H1 (cell line): ENCODE data around the gene TTC22. TPM values are rescaled to one million over a fixed set of nuclear protein-coding genes. Genes with fewer than 3 reads are reported as not detected.

Experiments
- CTCF ChIA-PET: fragments of 300-600 bp; sonication (Branson Sonifier 250); formaldehyde crosslinking; loops from one replicate; lab custom pipeline; 2021; ENCODE audit not compliant: partially characterized antibody; lab: Charles Lee
- POLR2A ChIA-PET: fragments of 300-600 bp; sonication (Branson Sonifier 250); formaldehyde crosslinking; loops from one replicate; lab custom pipeline; 2021; ENCODE audit warnings: inconsistent platforms; ENCODE audit not compliant: partially characterized antibody; lab: Charles Lee
- DNase-seq, 2 experiments: peaks; one replicate each; pipeline versions ENCODE4 v3.0.0 to v3.0.0-alpha.2; 2010 to 2022; ENCODE audit warnings: low spot score in 2 of 2, low read depth in 1 of 2, mixed read lengths in 1 of 2
- FAIRE-seq: peaks from 2 replicates; lab custom pipeline; 2011; peaks lifted over from hg19 to GRCh38; lab: Jason Lieb, UNC
- H2AFZ ChIP-seq: 2 replicates; pipeline ENCODE4 v1.8.1; 2012; ENCODE audit warnings: low read length, inconsistent platforms
- H2AK5ac ChIP-seq: 2 replicates; pipeline ENCODE4 v1.6.1; 2013; ENCODE audit warnings: low read depth, low read length
- H2BK120ac ChIP-seq: replicated peaks from 2 replicates; pipeline ENCODE3; 2013; ENCODE audit warnings: low read depth, low read length, inconsistent platforms
- H2BK12ac ChIP-seq: 2 replicates; pipeline ENCODE4 v1.6.1; 2013; ENCODE audit warnings: low read depth, low read length
- H2BK15ac ChIP-seq: 2 replicates; pipeline ENCODE4 v1.6.1; 2013; ENCODE audit warnings: low read length
- H2BK20ac ChIP-seq: 2 replicates; pipeline ENCODE4 v1.6.1; 2013; ENCODE audit warnings: low read length
- H2BK5ac ChIP-seq: 2 replicates; pipeline ENCODE4 v1.6.1; 2013; ENCODE audit warnings: low read depth, low read length
- H3K14ac ChIP-seq: 2 replicates; pipeline ENCODE4 v1.6.1; 2013; ENCODE audit warnings: inconsistent platforms; ENCODE audit not compliant: insufficient read length
- H3K18ac ChIP-seq: 2 replicates; pipeline ENCODE4 v1.6.1; 2013; ENCODE audit warnings: low read length; ENCODE audit errors: extremely low read depth
- H3K23ac ChIP-seq: 2 replicates; pipeline ENCODE4 v1.6.1; 2013; ENCODE audit warnings: inconsistent platforms; ENCODE audit not compliant: insufficient read length
- H3K23me2 ChIP-seq: 2 replicates; pipeline ENCODE4 v1.6.1; 2013; ENCODE audit warnings: low read depth, low read length
- H3K27ac ChIP-seq: 2 replicates; pipeline ENCODE4 v1.6.1; 2011; ENCODE audit warnings: low read depth, low read length, inconsistent platforms
- H3K27me3 ChIP-seq, 4 experiments: replicated peaks in 1 of 4; 1 replicate in 1 of 4; 2 replicates in 3 of 4; pipeline versions ENCODE4 v1.6.1 to v1.8.1; 2011 to 2013; ENCODE audit warnings: low read length in 3 of 4, mild to moderate bottlenecking in 3 of 4, inconsistent platforms in 2 of 4, mixed read lengths in 2 of 4, moderate library complexity in 1 of 4; ENCODE audit not compliant: control insufficient read depth in 3 of 4, insufficient read depth in 3 of 4; ENCODE audit errors: extremely low read depth in 1 of 4
- H3K36me3 ChIP-seq, 4 experiments: 2 replicates each; pipeline versions ENCODE4 v1.6.1 to v1.8.1; 2011 to 2013; ENCODE audit warnings: mild to moderate bottlenecking in 4 of 4, low read length in 3 of 4, moderate library complexity in 2 of 4, control low read depth in 1 of 4, inconsistent platforms in 1 of 4; ENCODE audit not compliant: insufficient read depth in 4 of 4, control insufficient read depth in 2 of 4
- H3K4ac ChIP-seq: replicated peaks from 2 replicates; pipeline ENCODE3; 2013; ENCODE audit warnings: low read length, low read depth, mixed read lengths, inconsistent platforms; ENCODE audit not compliant: insufficient read length
- H3K4me1 ChIP-seq, 4 experiments: replicated peaks in 1 of 4; 1 replicate in 1 of 4; 2 replicates in 3 of 4; pipeline versions ENCODE4 v1.6.1 to v1.8.1; 2011 to 2013; ENCODE audit warnings: low read length in 3 of 4, inconsistent platforms in 2 of 4, mixed read lengths in 1 of 4; ENCODE audit not compliant: insufficient read depth in 4 of 4, control insufficient read depth in 3 of 4
- H3K4me2 ChIP-seq, 2 experiments: 2 replicates each; pipeline versions ENCODE4 v1.6.1 to v1.8.1; 2011 to 2013; ENCODE audit warnings: low read depth in 2 of 2, low read length in 2 of 2, control low read depth in 1 of 2, inconsistent platforms in 1 of 2, mild to moderate bottlenecking in 1 of 2; ENCODE audit not compliant: insufficient read depth in 1 of 2
- H3K4me3 ChIP-seq, 4 experiments: fragments of 200-600, 300-600 bp in 1 of 4; sonication (generic), shearing (Covaris generic), sonication (Bioruptor Twin) in 1 of 4; 2 replicates each; pipeline versions ENCODE4 v1.5.1 to v1.8.1; 2011 to 2016; ENCODE audit warnings: low read length in 4 of 4, low read depth in 3 of 4, control low read depth in 2 of 4, inconsistent platforms in 2 of 4, mild to moderate bottlenecking in 2 of 4, mixed read lengths in 1 of 4, moderate library complexity in 1 of 4; ENCODE audit not compliant: insufficient read depth in 2 of 4; ENCODE audit errors: extremely low read depth in 1 of 4
- H3K56ac ChIP-seq: replicated peaks from 2 replicates; pipeline ENCODE3; 2013; ENCODE audit warnings: low read depth, mild to moderate bottlenecking, mixed read lengths, low read length, inconsistent platforms; ENCODE audit not compliant: insufficient read length
- H3K79me1 ChIP-seq: 2 replicates; pipeline ENCODE4 v1.6.1; 2013; ENCODE audit warnings: low read depth, low read length, control low read depth
- H3K79me2 ChIP-seq, 2 experiments: 2 replicates each; pipeline versions ENCODE4 v1.6.1 to v1.8.1; 2012 to 2013; ENCODE audit warnings: low read length in 2 of 2, mild to moderate bottlenecking in 2 of 2, inconsistent platforms in 1 of 2; ENCODE audit not compliant: insufficient read depth in 2 of 2, control insufficient read depth in 1 of 2
- H3K9ac ChIP-seq, 4 experiments: replicated peaks in 1 of 4; 1 replicate in 1 of 4; 2 replicates in 3 of 4; pipeline versions ENCODE4 v1.6.1 to v1.8.1; 2011 to 2013; ENCODE audit warnings: low read depth in 3 of 4, low read length in 3 of 4, control low read depth in 2 of 4, mild to moderate bottlenecking in 2 of 4, moderate library complexity in 2 of 4, inconsistent platforms in 1 of 4; ENCODE audit errors: extremely low read depth in 1 of 4
- H3K9me3 ChIP-seq, 2 experiments: 2 replicates each; pipeline versions ENCODE4 v1.6.1 to v1.8.1; 2012 to 2013; ENCODE audit warnings: mild to moderate bottlenecking in 2 of 2, moderate library complexity in 2 of 2, control low read depth in 1 of 2, inconsistent platforms in 1 of 2, low read depth in 1 of 2, low read length in 1 of 2, mixed read lengths in 1 of 2; ENCODE audit not compliant: insufficient read depth in 2 of 2
- H4K20me1 ChIP-seq, 2 experiments: replicated peaks in 1 of 2; 2 replicates each; pipeline versions ENCODE3 to v1.8.1; 2011 to 2013; ENCODE audit warnings: inconsistent platforms in 2 of 2, low read length in 2 of 2, mild to moderate bottlenecking in 1 of 2; ENCODE audit not compliant: insufficient read depth in 2 of 2, control insufficient read depth in 1 of 2
- H4K5ac ChIP-seq: 2 replicates; pipeline ENCODE4 v1.6.1; 2013; ENCODE audit warnings: low read length, low read depth, mixed read lengths, inconsistent platforms; ENCODE audit not compliant: insufficient read length
- H4K8ac ChIP-seq: 2 replicates; pipeline ENCODE4 v1.8.0; 2013; ENCODE audit warnings: mild to moderate bottlenecking, moderate library complexity, low read length, inconsistent platforms; ENCODE audit not compliant: insufficient read depth; ENCODE audit errors: extremely low read depth
- H4K91ac ChIP-seq: replicated peaks from 2 replicates; pipeline ENCODE3; 2013; ENCODE audit warnings: low read length, mixed read lengths, inconsistent platforms; ENCODE audit not compliant: insufficient read length
- ASH2L ChIP-seq: fragments of 200-600, 300-600 bp; sonication (generic); IDR thresholded peaks from one replicate; pipeline ENCODE4 v1.7.1; 2017; ENCODE audit warnings: low read length
- CBX5 ChIP-seq: fragments of 300-800, 300-1000 bp; sonication (generic); IDR thresholded peaks from 2 replicates; pipeline ENCODE4 v1.7.1; 2016; ENCODE audit warnings: antibody characterized with exemption, low read length, low read depth
- CEBPB ChIP-seq: IDR thresholded peaks from 2 replicates; pipeline ENCODE4 v1.6.1; 2012; ENCODE audit warnings: low read depth, low read length
- CHD2 ChIP-seq: IDR thresholded peaks from 2 replicates; pipeline ENCODE4 v1.6.1; 2012; ENCODE audit warnings: low read length, improper control_type of control experiment
- E2F6 ChIP-seq: IDR thresholded peaks from 2 replicates; pipeline ENCODE4 v1.6.1; 2012; ENCODE audit warnings: inconsistent platforms
- EP300 ChIP-seq, 2 experiments: IDR thresholded peaks; 1 replicate in 1 of 2; 2 replicates in 1 of 2; pipeline ENCODE4 v1.6.1; 2011 to 2012; ENCODE audit warnings: low read depth in 2 of 2, low read length in 2 of 2, mild to moderate bottlenecking in 2 of 2, borderline replicate concordance in 1 of 2, inconsistent platforms in 1 of 2, moderate library complexity in 1 of 2
- MAFK ChIP-seq: IDR thresholded peaks from 2 replicates; pipeline ENCODE4 v1.6.1; 2012; ENCODE audit warnings: low read depth, mild to moderate bottlenecking, improper control_type of control experiment, low read length
- RXRA ChIP-seq: IDR thresholded peaks from 2 replicates; pipeline ENCODE4 v1.6.1; 2011; ENCODE audit warnings: low read depth, mild to moderate bottlenecking, low read length, moderate library complexity; ENCODE audit not compliant: insufficient read depth
- WGBS, 2 experiments: shearing (Covaris generic) in 1 of 2; methylation state at CpG; one replicate each; pipeline versions ENCODE4 v1.1.6 to v1.1.7; 2013 to 2015; ENCODE audit warnings: low lambda C conversion rate in 2 of 2, mixed read lengths in 2 of 2, inconsistent platforms in 1 of 2, low coverage in 1 of 2, missing lambda C conversion rate in 1 of 2; ENCODE audit not compliant: insufficient replicate concordance in 2 of 2, insufficient coverage in 1 of 2, insufficient read length in 1 of 2; ENCODE audit errors: extremely low coverage in 1 of 2, missing lambda C conversion rate in 1 of 2; 5-methylcytosine and 5-hydroxymethylcytosine counted together
- polyA plus RNA-seq, 7 experiments: library from polyadenylated mRNA; depleted of rRNA in 3 of 7; stranded (reverse) in 5 of 7; unstranded in 2 of 7; fragments of >200 nt in 5 of 7; fragments of 200-250 nt in 2 of 7; gene quantifications; 1 replicate in 5 of 7; 2 replicates in 1 of 7; 4 replicates in 1 of 7; pipeline versions ENCODE4 v1.2.1 to v1.2.3, GENCODE V29; 2011 to 2013; ENCODE audit warnings: missing spikeins in 2 of 7, mixed read lengths in 2 of 7
- total RNA-seq: library from RNA; stranded (reverse); fragmentation: NEBNext Ultra II Directional; extraction: Animal tissue kit (Norgen Biotek cat#: 25700); gene quantifications from 2 replicates; pipeline ENCODE4 v1.2.1, GENCODE V29; 2021

Gene TTC22
- total and polyA plus RNA-seq, 2 of the 8 experiments (the other 6 are each of a cell fraction or from before 2014, with no cell fraction given) = 1.00 to 1.6 TPM

- no peak overlapping the region for H4K5ac ChIP-seq
- no peak overlapping the region for H3K14ac ChIP-seq
- H3K4me2 ChIP-seq = no peak overlapping the region
- no peak overlapping the region for H2BK20ac ChIP-seq
- ChIA-PET CTCF (interaction anchor here (0.9 to 5.4 kb wide), 11 partner anchors 7 to 136 kb away, joined by 3 to 80 read pairs (median 4); no protein-coding TSS in a partner anchor), POLR2A (interaction anchor here (1.2 kb wide), 1 partner anchor 9 kb away, joined by 3 read pairs; no protein-coding TSS in a partner anchor)
- no peak overlapping the region for H2BK15ac ChIP-seq
- no peak overlapping the region for H3K4me3 ChIP-seq
- no peak overlapping the region for H4K91ac ChIP-seq
- H4K20me1 ChIP-seq = no peaks in the 10 kb centered on the region
- FAIRE-seq = no peak
- H3K9me3 ChIP-seq = no peaks in the 10 kb centered on the region
- no peaks in the 10 kb centered on the region for H3K79me1 ChIP-seq
- no peak overlapping the region for H2AK5ac ChIP-seq
- no peak overlapping the region for H2BK12ac ChIP-seq
- TF ChIP-seq CHD2 (no peak), EP300 (IDR thresholded peaks at IDR 0.05; ENCODE audit: borderline replicate concordance in 1 of 2, low read depth in 2 of 2, low read length in 2 of 2) (no peak), CBX5 (no peak), CEBPB (no peak), ASH2L (no peak), RXRA (no peak), MAFK (no peak), E2F6 (no peak)
- H4K8ac ChIP-seq = no peak overlapping the region
- no peak overlapping the region for H2BK5ac ChIP-seq
- DNase-seq = peak in 1 of 2 experiments; percentile 20
- H3K9ac ChIP-seq = no peak overlapping the region
- H3K23ac ChIP-seq = no peak overlapping the region
- no peaks in the 10 kb centered on the region for H3K79me2 ChIP-seq
- H3K4me1 ChIP-seq = peaks cover 0 to 8% (median 4%) of the 10 kb centered on the region in 4 experiments; a peak in 4 of 7 replicates
- H2AFZ ChIP-seq = no peak overlapping the region
- H3K36me3 ChIP-seq = no peaks in the 10 kb centered on the region
- H3K4ac ChIP-seq = no peak overlapping the region
- H3K27ac ChIP-seq = no peak overlapping the region
- H2BK120ac ChIP-seq = no peak overlapping the region
- no peak overlapping the region for H3K18ac ChIP-seq
- H3K56ac ChIP-seq = no peak overlapping the region
- H3K23me2 ChIP-seq = no peaks in the 10 kb centered on the region
- no peaks in the 10 kb centered on the region; a peak in 1 of 7 replicates for H3K27me3 ChIP-seq
- WGBS, 2 experiments = 93% methylated on average over 7 of the region's 7 CpGs; no CpG with 5 or more reads in 1 of the 2 experiments
Measured at GRCh38 chr1:54807756-54808155, 6.6 kb upstream of the TTC22 start.
